ENCODE results near the gene WDR19. TPM values are rescaled to one million over a fixed set of nuclear protein-coding genes. Genes with fewer than 3 reads are reported as not detected.

WDR19 gene
- total and polyA plus RNA-seq, 7 experiments from 2014 or later: 5.3 to 44.3 (median 14.3) TPM

DNA sequence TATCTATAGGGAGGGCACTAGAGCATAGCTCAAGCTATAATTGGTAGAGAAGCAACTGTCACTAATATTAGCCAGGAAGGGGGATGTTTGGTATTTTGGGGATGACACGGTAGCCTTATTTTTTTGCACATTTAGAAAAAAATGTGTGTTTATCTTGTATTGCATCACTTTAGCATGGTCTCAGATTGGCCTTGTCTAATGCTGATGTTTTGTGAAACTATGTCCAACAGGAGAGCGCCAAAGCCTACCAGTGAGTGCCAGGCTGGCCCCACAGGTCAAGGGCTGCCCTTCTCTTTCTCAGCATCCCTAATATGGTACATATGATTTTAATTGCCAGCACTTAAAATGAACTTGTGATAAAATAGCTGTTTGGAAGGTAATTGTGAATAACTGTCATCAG is 24.8 kb upstream of the WDR19 start:
- CTCF ChIA-PET: no interaction called here
- Histone ChIP-seq H3K27me3 (ENCODE audit: control insufficient read depth in 2 of 2, insufficient read depth in 2 of 2, low read length in 2 of 2) (no peaks in the 10 kb centered on the region), H3K27ac (ENCODE audit: low read depth, low read length) (no peak overlapping the region), H3K4me1 (ENCODE audit: control insufficient read depth in 2 of 2, insufficient read depth in 2 of 2, low read length in 2 of 2) (no peaks in the 10 kb centered on the region), H3K9me3 (ENCODE audit: control insufficient read depth in 2 of 3, low read length in 3 of 3) (no peaks in the 10 kb centered on the region), H3K4me3 (ENCODE audit: low read length) (no peak overlapping the region), H3K36me3 (ENCODE audit: control insufficient read depth in 2 of 3, insufficient read depth in 3 of 3, low read length in 3 of 3) (no peaks in the 10 kb centered on the region)
- Mint-ChIP-seq H3K4me3 (no peak overlapping the region), H3K27me3 (peaks cover 0 to 8% (median 0%) of the 10 kb centered on the region in 5 donors), H3K9me3 (no peaks in the 10 kb centered on the region), H3K27ac (no peak overlapping the region), H3K36me3 (no peaks in the 10 kb centered on the region), H3K4me1 (no peaks in the 10 kb centered on the region)
- ATAC-seq (no peak), DNase-seq (no peak)
- POLR2A ChIA-PET: no interaction called here
- intact Hi-C loops (cut with micrococcal nuclease): no loop called here

DNA sequence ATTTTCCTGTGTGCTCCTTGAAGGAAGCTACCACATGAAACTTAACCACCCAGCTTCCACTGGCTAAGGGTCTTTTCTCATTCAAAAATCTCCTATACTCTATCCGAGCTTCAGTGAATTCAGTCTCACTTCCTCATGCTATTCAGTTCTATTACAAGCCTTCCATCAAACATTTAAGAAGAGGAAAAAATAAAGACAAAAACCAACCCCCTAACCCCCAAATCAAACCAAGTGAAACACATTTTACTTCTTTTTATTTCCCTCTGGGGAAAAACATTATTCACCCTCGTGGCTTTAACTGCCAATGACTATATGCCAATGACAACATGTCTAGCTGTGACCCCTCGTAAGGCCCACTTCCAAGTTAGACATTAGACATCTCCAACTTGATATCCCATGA is 16.2 kb upstream of the WDR19 start:
- Histone ChIP-seq H3K27ac (ENCODE audit: low read depth, low read length) (no peak overlapping the region), H3K4me3 (ENCODE audit: low read length) (no peak overlapping the region)
- CTCF ChIA-PET: interaction anchor here (0.6 to 1.3 kb wide), 2 partner anchors 11 to 31 kb away, joined by 3 read pairs; no protein-coding TSS in a partner anchor

DNA sequence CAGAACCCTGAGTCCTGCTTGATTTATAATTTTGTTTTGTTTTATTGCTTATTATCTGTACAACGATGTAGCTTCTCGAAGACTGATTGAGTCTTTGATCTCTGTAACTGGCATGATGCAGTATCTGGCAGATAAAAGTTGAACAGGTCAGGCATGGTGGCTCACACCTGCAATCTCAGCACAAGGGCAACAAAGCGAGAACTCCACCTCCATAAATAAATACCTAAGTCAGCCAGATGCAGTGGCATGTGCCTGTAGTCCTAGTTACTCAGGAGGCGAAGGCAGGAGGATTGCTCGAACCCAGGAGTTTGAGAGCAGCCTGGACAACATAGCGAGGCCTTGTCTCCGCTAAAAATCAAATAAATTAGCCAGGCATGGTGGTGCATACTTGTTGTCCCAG is 15.7 kb upstream of the WDR19 start:
- Histone ChIP-seq H3K36me3 (ENCODE audit: control insufficient read depth in 2 of 3, insufficient read depth in 3 of 3, low read length in 3 of 3) (no peaks in the 10 kb centered on the region), H3K9me3 (ENCODE audit: control insufficient read depth in 2 of 3, low read length in 3 of 3) (no peaks in the 10 kb centered on the region), H3K27me3 (ENCODE audit: control insufficient read depth in 2 of 2, insufficient read depth in 2 of 2, low read length in 2 of 2) (no peaks in the 10 kb centered on the region), H3K27ac (ENCODE audit: low read depth, low read length) (no peak overlapping the region), H3K4me1 (ENCODE audit: control insufficient read depth in 2 of 2, insufficient read depth in 2 of 2, low read length in 2 of 2) (no peaks in the 10 kb centered on the region), H3K4me3 (ENCODE audit: low read length) (no peak overlapping the region)
- H3K36me3 Mint-ChIP-seq: peaks cover 0 to 6% (median 4%) of the 10 kb centered on the region in 5 donors
- ATAC-seq: no peak
- peaks cover 0 to 23% (median 3%) of the 10 kb centered on the region in 5 donors for H3K27me3 Mint-ChIP-seq
- H3K27ac Mint-ChIP-seq: no peak overlapping the region
- no peak for DNase-seq
- no peak overlapping the region for H3K4me3 Mint-ChIP-seq
- H3K9me3 Mint-ChIP-seq: peaks cover 0 to 8% (median 6%) of the 10 kb centered on the region in 11 donors
- CTCF ChIA-PET: interaction anchor here (0.6 kb wide), 1 partner anchor 12 kb away, joined by 3 read pairs; no protein-coding TSS in a partner anchor
- H3K4me1 Mint-ChIP-seq: peaks cover 0 to 5% (median 2%) of the 10 kb centered on the region in 7 donors
- POLR2A ChIA-PET: no interaction called here
- intact Hi-C loops (cut with micrococcal nuclease): no loop called here

More for the DNA sequence above, 16.2 kb upstream of the WDR19 start:
- Mint-ChIP-seq H3K36me3 (peaks cover 0 to 6% (median 4%) of the 10 kb centered on the region in 5 donors), H3K4me3 (no peak overlapping the region), H3K27me3 (peaks cover 0 to 21% (median 4%) of the 10 kb centered on the region in 5 donors), H3K9me3 (peaks cover 0 to 8% (median 6%) of the 10 kb centered on the region in 11 donors), H3K4me1 (peaks cover 0 to 5% (median 2%) of the 10 kb centered on the region in 7 donors), H3K27ac (no peak overlapping the region)
- Histone ChIP-seq H3K9me3 (ENCODE audit: control insufficient read depth in 2 of 3, low read length in 3 of 3) (no peaks in the 10 kb centered on the region), H3K4me1 (ENCODE audit: control insufficient read depth in 2 of 2, insufficient read depth in 2 of 2, low read length in 2 of 2) (no peaks in the 10 kb centered on the region), H3K36me3 (ENCODE audit: control insufficient read depth in 2 of 3, insufficient read depth in 3 of 3, low read length in 3 of 3) (no peaks in the 10 kb centered on the region), H3K27me3 (ENCODE audit: control insufficient read depth in 2 of 2, insufficient read depth in 2 of 2, low read length in 2 of 2) (no peaks in the 10 kb centered on the region)
- DNase-seq (no peak), ATAC-seq (peak; percentile 24)
- intact Hi-C loops (cut with micrococcal nuclease): no loop called here
- POLR2A ChIA-PET: no interaction called here

DNA sequence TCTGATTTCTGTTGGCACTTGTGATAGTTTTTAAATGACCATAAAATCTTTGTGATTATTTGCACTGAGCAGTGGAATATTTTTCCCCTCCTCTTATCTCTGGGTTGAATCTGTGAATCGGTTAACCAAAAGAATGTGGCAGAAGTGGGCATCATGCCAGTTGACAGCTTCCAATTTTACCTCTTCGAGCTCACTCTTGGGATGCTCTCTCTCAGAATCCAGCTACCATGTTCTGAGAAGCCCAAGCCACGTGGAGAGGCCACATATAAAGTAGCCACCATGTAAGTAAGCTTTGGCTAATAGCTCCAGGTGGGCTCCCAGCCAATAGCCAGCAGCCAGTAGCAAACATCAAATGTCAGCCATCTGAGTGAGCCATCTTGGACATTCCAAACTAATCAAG is 12.9 kb upstream of the WDR19 start:
- peaks cover 0 to 43% (median 0%) of the 10 kb centered on the region in 5 donors for H3K27me3 Mint-ChIP-seq

DNA sequence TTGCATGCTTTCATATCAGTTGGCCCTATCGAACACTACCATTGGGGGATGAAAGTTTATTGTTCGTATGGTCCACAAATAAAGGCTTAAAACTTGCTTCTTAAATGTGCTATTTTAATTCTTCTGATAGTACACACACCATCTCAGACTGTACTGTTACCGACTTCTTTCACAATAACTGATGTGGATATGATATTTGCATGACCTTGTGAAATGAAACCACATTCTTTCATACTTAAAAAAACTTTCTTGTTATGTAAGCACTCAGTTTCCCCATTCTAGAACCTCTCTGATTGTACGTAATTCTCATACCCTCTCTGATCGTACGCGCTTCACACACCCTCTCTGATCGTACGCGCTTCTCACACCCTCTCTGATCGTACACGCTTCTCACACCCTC is 12.0 kb upstream of the WDR19 start:
- POLR2A ChIA-PET: no interaction called here
- Mint-ChIP-seq H3K27me3 (peaks cover 0 to 47% (median 4%) of the 10 kb centered on the region in 5 donors), H3K4me3 (no peak overlapping the region), H3K9me3 (peaks cover 0 to 7% (median 6%) of the 10 kb centered on the region in 11 donors), H3K27ac (no peak overlapping the region), H3K36me3 (peaks cover 0 to 6% (median 4%) of the 10 kb centered on the region in 5 donors), H3K4me1 (peaks cover 0 to 5% (median under 1%) of the 10 kb centered on the region in 7 donors)
- no peaks in the 10 kb centered on the region for H3K9me3 ChIP-seq (ENCODE audit: control insufficient read depth in 2 of 3, low read length in 3 of 3)
- H3K4me3 ChIP-seq (ENCODE audit: low read length): no peak overlapping the region
- ATAC-seq (no peak), DNase-seq (no peak)
- intact Hi-C loops (cut with micrococcal nuclease): no loop called here
- no peak overlapping the region for H3K27ac ChIP-seq (ENCODE audit: low read depth, low read length)
- H3K4me1 ChIP-seq (ENCODE audit: control insufficient read depth in 2 of 2, insufficient read depth in 2 of 2, low read length in 2 of 2): no peaks in the 10 kb centered on the region
- CTCF ChIA-PET: no interaction called here
- H3K36me3 ChIP-seq (ENCODE audit: control insufficient read depth in 2 of 3, insufficient read depth in 3 of 3, low read length in 3 of 3): no peaks in the 10 kb centered on the region
- no peaks in the 10 kb centered on the region for H3K27me3 ChIP-seq (ENCODE audit: control insufficient read depth in 2 of 2, insufficient read depth in 2 of 2, low read length in 2 of 2)

More for the DNA sequence above, 12.9 kb upstream of the WDR19 start:
- intact Hi-C loops (cut with micrococcal nuclease): no loop called here
- CTCF ChIA-PET: no interaction called here
- DNase-seq (no peak), ATAC-seq (no peak)
- Histone ChIP-seq H3K9me3 (ENCODE audit: control insufficient read depth in 2 of 3, low read length in 3 of 3) (no peaks in the 10 kb centered on the region), H3K27ac (ENCODE audit: low read depth, low read length) (no peak overlapping the region), H3K36me3 (ENCODE audit: control insufficient read depth in 2 of 3, insufficient read depth in 3 of 3, low read length in 3 of 3) (no peaks in the 10 kb centered on the region), H3K27me3 (ENCODE audit: control insufficient read depth in 2 of 2, insufficient read depth in 2 of 2, low read length in 2 of 2) (no peaks in the 10 kb centered on the region), H3K4me1 (ENCODE audit: control insufficient read depth in 2 of 2, insufficient read depth in 2 of 2, low read length in 2 of 2) (no peaks in the 10 kb centered on the region), H3K4me3 (ENCODE audit: low read length) (no peak overlapping the region)
- Mint-ChIP-seq H3K27ac (no peak overlapping the region), H3K9me3 (peaks cover 0 to 7% (median 6%) of the 10 kb centered on the region in 11 donors), H3K4me3 (no peak overlapping the region), H3K4me1 (peaks cover 0 to 5% (median 2%) of the 10 kb centered on the region in 7 donors), H3K36me3 (peaks cover 0 to 6% (median 4%) of the 10 kb centered on the region in 5 donors)
- POLR2A ChIA-PET: no interaction called here

DNA sequence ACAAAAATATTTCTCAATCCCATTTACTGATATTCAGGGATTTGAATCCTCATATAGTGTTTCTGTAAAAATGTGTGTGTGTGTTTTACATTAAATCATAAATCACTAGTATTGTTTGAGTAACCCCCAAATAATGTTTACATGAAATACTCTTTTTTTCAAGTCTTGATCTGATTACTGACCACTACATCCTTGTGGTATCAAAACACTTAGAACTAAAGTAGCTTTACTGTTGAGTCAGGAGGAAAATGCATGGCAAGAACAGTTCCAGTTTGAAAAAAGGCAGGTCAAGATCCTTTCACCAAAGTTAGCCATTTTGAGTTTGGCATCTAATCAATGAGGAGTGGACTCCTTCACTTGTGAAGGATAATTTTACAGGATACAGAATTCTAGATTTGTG is 3.6 kb upstream of the WDR19 start:
- Histone ChIP-seq H3K4me1 (ENCODE audit: control insufficient read depth in 2 of 2, insufficient read depth in 2 of 2, low read length in 2 of 2) (peaks cover 3 to 12% of the 10 kb centered on the region in 2 donors), H3K4me3 (ENCODE audit: low read length) (no peak overlapping the region), H3K9me3 (ENCODE audit: control insufficient read depth in 2 of 3, low read length in 3 of 3) (no peaks in the 10 kb centered on the region), H3K27me3 (ENCODE audit: control insufficient read depth in 2 of 2, insufficient read depth in 2 of 2, low read length in 2 of 2) (no peaks in the 10 kb centered on the region), H3K27ac (ENCODE audit: low read depth, low read length) (no peak overlapping the region), H3K36me3 (ENCODE audit: control insufficient read depth in 2 of 3, insufficient read depth in 3 of 3, low read length in 3 of 3) (peaks cover 0 to 4% (median 0%) of the 10 kb centered on the region in 3 experiments)
- intact Hi-C loops (cut with micrococcal nuclease): no loop called here
- peaks cover 0 to 12% (median 9%) of the 10 kb centered on the region in 7 donors for H3K4me1 Mint-ChIP-seq
- no peak overlapping the region for H3K4me3 Mint-ChIP-seq
- ATAC-seq: no peak
- CTCF ChIA-PET: no interaction called here
- no peaks in the 10 kb centered on the region for H3K9me3 Mint-ChIP-seq
- no peak for DNase-seq
- POLR2A ChIA-PET: no interaction called here
- no peak overlapping the region for H3K27ac Mint-ChIP-seq
- H3K27me3 Mint-ChIP-seq: peaks cover 0 to 40% (median 6%) of the 10 kb centered on the region in 5 donors
- H3K36me3 Mint-ChIP-seq: no peaks in the 10 kb centered on the region

DNA sequence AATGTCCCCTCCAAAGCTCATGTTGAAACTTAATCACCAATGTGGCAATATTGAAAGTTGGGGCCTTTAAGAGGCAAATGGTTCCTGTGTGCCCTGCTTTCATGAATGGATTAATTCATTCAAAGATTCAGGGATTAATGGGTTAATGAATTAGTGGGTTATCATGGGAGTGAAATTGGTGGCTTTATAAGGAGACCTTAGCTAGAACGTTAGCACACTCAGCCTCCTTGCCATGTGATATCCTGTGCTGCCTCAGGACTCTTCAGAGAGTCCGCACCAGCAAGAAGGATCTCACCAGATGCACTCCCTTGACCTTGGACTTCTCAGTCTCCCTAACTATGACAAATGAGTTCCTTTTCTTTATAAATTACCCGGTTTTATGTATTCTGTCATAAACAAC is 2.6 kb upstream of the WDR19 start:
- ChIA-PET POLR2A (no interaction called here), CTCF (interaction anchor here (0.6 kb wide), 1 partner anchor 1060 kb away, joined by 4 read pairs; no protein-coding TSS in a partner anchor)
- Mint-ChIP-seq H3K9me3 (no peaks in the 10 kb centered on the region), H3K4me3 (no peak overlapping the region), H3K27me3 (peaks cover 0 to 35% (median 6%) of the 10 kb centered on the region in 5 donors), H3K4me1 (peaks cover 0 to 12% (median 9%) of the 10 kb centered on the region in 7 donors), H3K36me3 (no peaks in the 10 kb centered on the region), H3K27ac (no peak overlapping the region)
- Histone ChIP-seq H3K27ac (ENCODE audit: low read depth, low read length) (no peak overlapping the region), H3K36me3 (ENCODE audit: control insufficient read depth in 2 of 3, insufficient read depth in 3 of 3, low read length in 3 of 3) (peaks cover 0 to 4% (median 0%) of the 10 kb centered on the region in 3 experiments), H3K9me3 (ENCODE audit: control insufficient read depth in 2 of 3, low read length in 3 of 3) (no peaks in the 10 kb centered on the region), H3K27me3 (ENCODE audit: control insufficient read depth in 2 of 2, insufficient read depth in 2 of 2, low read length in 2 of 2) (no peaks in the 10 kb centered on the region), H3K4me1 (ENCODE audit: control insufficient read depth in 2 of 2, insufficient read depth in 2 of 2, low read length in 2 of 2) (peaks cover 3 to 12% of the 10 kb centered on the region in 2 donors), H3K4me3 (ENCODE audit: low read length) (no peak overlapping the region)
- DNase-seq (no peak), ATAC-seq (no peak)
- intact Hi-C loops (cut with micrococcal nuclease): loop anchor here (5.0 to 10.0 kb wide), 6 partner anchors 458 to 1492 kb away; partner anchors contain the start of genes PGM2 (in 1 of the 2), RELL1 (in 1 of the 2), SMIM14 (in 1 of the 2) and UBE2K (in 1 of the 2)
